NT2/D1 (cell line): Measurements from ENCODE around the gene LRMDA.

ENCODE experiments used
- SUZ12 ChIP-seq: IDR thresholded peaks from 2 replicates; pipeline ENCODE4 v1.6.1; 2011; ENCODE audit not compliant: insufficient read length, insufficient read depth; ENCODE audit errors: extremely low read depth
- ZNF274 ChIP-seq: IDR thresholded peaks from 2 replicates; pipeline ENCODE4 v1.6.1; 2011; ENCODE audit warnings: mild to moderate bottlenecking, low read depth, low read length

GRCh38 chr10:76117949-76118348, 686.5 kb downstream of the LRMDA start:
- TF ChIP-seq ZNF274 (no peak), SUZ12 (no peak)
